ENCODE data around the gene IER2. TPM values are rescaled to one million over a fixed set of nuclear protein-coding genes. Genes with fewer than 3 reads are reported as not detected.

IER2 gene
- polyA plus RNA-seq, 1 experiment, result 18.2 TPM

DNA sequence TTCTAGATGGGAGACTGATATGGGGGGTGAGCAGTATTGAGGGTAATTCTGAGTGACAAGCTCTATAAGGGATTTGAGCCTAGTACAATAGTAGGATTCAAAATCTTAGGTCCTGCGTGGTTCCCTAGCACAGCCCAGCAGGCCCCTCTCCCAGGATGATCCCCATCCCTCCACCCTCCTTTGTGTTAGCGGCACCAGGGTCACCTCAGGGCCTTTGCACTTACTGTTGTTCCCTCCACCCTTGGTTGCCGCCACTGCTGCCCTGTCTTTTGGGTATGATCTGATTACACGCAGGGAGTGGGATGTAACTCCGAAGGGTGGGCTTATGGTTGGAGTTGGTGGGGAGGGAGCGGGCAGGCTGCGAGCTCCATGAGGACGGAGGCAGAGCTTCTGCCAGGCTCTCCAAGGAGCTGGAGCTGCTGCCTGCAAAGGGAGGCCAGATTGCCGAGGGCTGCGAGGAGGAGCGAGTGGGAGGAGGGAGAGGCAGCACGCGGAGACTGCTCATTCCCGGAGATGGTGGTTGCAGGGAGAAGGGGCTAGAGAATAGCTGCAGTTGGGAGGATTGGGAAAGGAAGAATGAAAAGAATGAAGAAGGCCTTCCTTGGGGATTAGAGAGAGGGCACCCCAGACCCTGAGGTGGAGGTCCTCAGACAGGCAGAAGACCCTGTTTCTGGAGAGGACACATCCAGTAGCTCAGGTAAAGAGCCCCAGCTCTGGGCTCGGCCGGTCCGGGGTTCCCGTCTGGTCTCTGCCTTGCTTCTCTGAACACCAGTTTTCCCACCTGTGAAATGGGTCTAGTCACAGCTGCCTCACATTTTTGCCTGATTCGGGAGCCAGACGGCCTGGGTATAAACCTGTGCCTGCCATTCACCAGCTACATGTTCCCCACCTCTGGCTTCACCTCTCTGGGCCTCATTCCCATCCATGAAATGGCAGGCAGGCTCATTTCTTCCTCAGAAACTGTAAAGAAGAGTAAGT is 26.9 kb upstream of the IER2 start:
- TF ChIP-seq, protein P1, sequence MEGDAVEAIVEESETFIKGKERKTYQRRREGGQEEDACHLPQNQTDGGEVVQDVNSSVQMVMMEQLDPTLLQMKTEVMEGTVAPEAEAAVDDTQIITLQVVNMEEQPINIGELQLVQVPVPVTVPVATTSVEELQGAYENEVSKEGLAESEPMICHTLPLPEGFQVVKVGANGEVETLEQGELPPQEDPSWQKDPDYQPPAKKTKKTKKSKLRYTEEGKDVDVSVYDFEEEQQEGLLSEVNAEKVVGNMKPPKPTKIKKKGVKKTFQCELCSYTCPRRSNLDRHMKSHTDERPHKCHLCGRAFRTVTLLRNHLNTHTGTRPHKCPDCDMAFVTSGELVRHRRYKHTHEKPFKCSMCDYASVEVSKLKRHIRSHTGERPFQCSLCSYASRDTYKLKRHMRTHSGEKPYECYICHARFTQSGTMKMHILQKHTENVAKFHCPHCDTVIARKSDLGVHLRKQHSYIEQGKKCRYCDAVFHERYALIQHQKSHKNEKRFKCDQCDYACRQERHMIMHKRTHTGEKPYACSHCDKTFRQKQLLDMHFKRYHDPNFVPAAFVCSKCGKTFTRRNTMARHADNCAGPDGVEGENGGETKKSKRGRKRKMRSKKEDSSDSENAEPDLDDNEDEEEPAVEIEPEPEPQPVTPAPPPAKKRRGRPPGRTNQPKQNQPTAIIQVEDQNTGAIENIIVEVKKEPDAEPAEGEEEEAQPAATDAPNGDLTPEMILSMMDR (IDR thresholded peaks at IDR 0.05; ENCODE audit: insufficient read depth, low read depth, low read length), result no peak
- POLR2A ChIA-PET, result no interaction called here
- Histone ChIP-seq H3K27me3 (ENCODE audit: control insufficient read depth, insufficient read depth, low read length) (no peaks in the 10 kb centered on the region), H3K36me3 (ENCODE audit: control insufficient read depth, insufficient read depth, low read length) (peaks cover 12% of the 10 kb centered on the region), H3K4me3 (ENCODE audit: low read depth, low read length) (no peak overlapping the region)
- CTCF ChIA-PET, result interaction anchor here (1.4 kb wide), 1 partner anchor 145 kb away, joined by 3 read pairs; no protein-coding TSS in a partner anchor
- DNase-seq (ENCODE audit: low read depth), result no peak

DNA sequence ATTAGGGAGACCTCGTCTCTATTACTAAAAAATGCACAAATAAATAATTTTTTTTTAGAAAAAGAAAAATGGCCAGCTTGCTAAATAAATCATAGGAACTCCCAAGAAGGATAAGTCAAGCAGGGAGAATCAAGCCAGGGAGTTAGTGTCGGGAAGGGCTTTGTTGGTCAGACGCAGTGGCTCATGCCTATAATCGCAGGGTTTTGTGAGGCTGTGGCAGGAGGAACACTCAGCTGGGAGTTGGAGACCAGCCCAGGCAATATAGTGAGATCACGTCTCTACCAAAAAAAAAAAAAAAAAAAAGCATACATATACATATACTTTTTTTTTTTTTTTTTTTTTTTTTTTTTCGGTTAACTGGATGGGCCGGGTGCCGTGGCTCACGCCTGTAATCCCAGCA is 23.2 kb upstream of the IER2 start:
- Histone ChIP-seq H3K4me3 (ENCODE audit: low read depth, low read length) (no peak overlapping the region), H3K36me3 (ENCODE audit: control insufficient read depth, insufficient read depth, low read length) (peaks cover 9% of the 10 kb centered on the region), H3K27me3 (ENCODE audit: control insufficient read depth, insufficient read depth, low read length) (no peaks in the 10 kb centered on the region)
- ChIA-PET CTCF (interaction anchor here (1.3 kb wide), 1 partner anchor 162 kb away, joined by 4 read pairs; no protein-coding TSS in a partner anchor), POLR2A (no interaction called here)
- TF ChIP-seq, protein P1 (IDR thresholded peaks at IDR 0.05; ENCODE audit: insufficient read depth, low read depth, low read length), result no peak
- no peak for DNase-seq (ENCODE audit: low read depth)

DNA sequence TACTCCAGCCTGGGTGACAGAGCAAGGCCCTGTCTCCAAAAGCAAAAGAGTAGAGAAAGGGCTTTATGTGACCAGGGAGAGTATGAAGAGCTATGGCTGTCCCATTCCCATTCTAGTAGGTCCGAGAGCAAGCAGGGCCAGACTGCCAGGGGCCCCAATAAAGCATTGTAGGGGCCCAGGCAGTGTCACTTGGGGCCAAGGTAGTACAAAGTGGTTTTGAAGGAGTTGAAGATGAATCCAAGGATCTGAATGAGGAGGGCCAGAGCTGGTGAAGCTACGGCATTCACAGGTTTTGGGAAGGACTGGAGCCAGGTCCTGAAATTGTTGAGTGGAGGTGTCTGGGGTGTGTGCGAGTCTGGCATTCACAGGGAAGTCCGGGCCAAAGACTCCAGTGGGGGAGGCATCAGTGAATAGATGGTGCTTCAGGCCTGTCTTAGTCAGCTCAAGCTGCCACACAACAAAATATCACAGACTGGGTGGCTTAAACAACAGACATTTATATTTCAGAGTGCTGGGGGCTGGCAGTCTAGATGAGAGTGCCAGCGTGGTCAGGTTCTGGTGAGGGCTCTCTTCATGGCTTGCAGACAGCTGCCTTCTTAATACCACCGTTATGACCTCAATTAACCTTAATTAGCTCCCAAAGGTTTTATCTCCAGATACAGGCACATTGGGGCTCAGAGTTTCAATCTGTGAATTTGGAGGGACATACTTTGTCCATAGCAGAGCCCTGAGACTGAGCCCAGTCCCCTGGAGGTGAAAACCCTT is 22.2 kb upstream of the IER2 start:
- H3K27me3 ChIP-seq (ENCODE audit: control insufficient read depth, insufficient read depth, low read length), result no peaks in the 10 kb centered on the region
- ChIA-PET POLR2A (interaction anchor here (0.7 to 0.9 kb wide), 2 partner anchors 9 to 24 kb away, joined by 4 to 7 read pairs; no protein-coding TSS in a partner anchor), CTCF (interaction anchor here (1.0 kb wide), 1 partner anchor 162 kb away, joined by 3 read pairs; no protein-coding TSS in a partner anchor)
- peaks cover 8% of the 10 kb centered on the region for H3K36me3 ChIP-seq (ENCODE audit: control insufficient read depth, insufficient read depth, low read length)
- TF ChIP-seq, protein P1 (IDR thresholded peaks at IDR 0.05; ENCODE audit: insufficient read depth, low read depth, low read length), result no peak
- DNase-seq (ENCODE audit: low read depth), result no peak
- H3K4me3 ChIP-seq (ENCODE audit: low read depth, low read length), result no peak overlapping the region

DNA sequence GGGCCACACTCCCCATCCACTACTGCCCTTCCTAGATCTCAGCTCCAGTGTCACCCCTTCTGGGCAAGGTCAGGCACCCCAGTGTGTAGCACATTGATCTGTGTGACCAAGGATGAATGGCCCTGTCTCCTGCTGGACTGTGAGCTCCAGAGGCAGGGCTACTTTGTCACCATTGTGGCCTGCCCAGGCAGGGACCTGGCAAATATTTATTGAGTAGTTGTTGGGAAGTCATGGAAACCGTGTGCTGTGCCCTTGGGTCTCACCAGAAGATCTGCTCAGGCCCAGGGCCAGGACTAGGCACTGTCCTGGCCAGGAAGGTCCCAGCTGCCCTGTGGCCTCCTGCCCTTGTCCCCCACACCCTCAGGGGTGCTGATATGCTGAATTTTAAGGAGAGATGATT is 21.6 kb upstream of the IER2 start:
- TF ChIP-seq, protein P1 (IDR thresholded peaks at IDR 0.05; ENCODE audit: insufficient read depth, low read depth, low read length), result no peak
- H3K36me3 ChIP-seq (ENCODE audit: control insufficient read depth, insufficient read depth, low read length), result peaks cover 8% of the 10 kb centered on the region
- CTCF ChIA-PET, result interaction anchor here (1.0 kb wide), 1 partner anchor 163 kb away, joined by 3 read pairs; no protein-coding TSS in a partner anchor
- H3K27me3 ChIP-seq (ENCODE audit: control insufficient read depth, insufficient read depth, low read length), result no peaks in the 10 kb centered on the region
- H3K4me3 ChIP-seq (ENCODE audit: low read depth, low read length), result no peak overlapping the region
- POLR2A ChIA-PET, result no interaction called here
- DNase-seq (ENCODE audit: low read depth), result no peak

DNA sequence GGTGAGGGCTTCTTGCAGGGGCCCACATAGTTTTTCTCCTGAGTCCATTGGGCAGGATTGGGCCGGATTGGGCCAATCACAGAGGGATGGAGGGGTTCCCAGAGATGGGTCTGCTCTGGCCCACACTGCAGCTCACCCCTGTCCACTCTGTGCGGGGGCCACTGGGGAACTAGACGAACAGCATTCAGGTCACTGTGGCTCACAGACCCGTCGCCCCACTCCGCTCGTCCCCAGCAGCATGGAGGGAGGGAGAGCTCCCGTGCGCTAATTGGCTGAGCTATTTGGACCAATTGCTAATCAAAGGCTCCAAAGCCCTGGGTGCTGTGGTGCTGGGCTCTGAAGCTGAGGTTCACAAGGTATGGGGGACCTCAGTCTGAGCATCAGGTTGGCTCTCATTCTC is 20.8 kb upstream of the IER2 start:
- POLR2A ChIA-PET, result no interaction called here
- DNase-seq (ENCODE audit: low read depth), result no peak
- peaks cover 7% of the 10 kb centered on the region for H3K36me3 ChIP-seq (ENCODE audit: control insufficient read depth, insufficient read depth, low read length)
- no peak overlapping the region for H3K4me3 ChIP-seq (ENCODE audit: low read depth, low read length)
- H3K27me3 ChIP-seq (ENCODE audit: control insufficient read depth, insufficient read depth, low read length), result no peaks in the 10 kb centered on the region
- TF ChIP-seq, protein P1 (IDR thresholded peaks at IDR 0.05; ENCODE audit: insufficient read depth, low read depth, low read length), result no peak
- CTCF ChIA-PET, result no interaction called here

All from BJ (cell line).